Fibroblast of skin of abdomen (primary cell): ENCODE data around the gene SEMA6B.
A peak's percentile ranks its signal among the peaks of the same experiment; 100 is the strongest.

Source experiments
- DNase-seq: peaks from one replicate; pipeline ENCODE4 v3.0.0-alpha.2; 2013

The SEMA6B gene

DNA sequence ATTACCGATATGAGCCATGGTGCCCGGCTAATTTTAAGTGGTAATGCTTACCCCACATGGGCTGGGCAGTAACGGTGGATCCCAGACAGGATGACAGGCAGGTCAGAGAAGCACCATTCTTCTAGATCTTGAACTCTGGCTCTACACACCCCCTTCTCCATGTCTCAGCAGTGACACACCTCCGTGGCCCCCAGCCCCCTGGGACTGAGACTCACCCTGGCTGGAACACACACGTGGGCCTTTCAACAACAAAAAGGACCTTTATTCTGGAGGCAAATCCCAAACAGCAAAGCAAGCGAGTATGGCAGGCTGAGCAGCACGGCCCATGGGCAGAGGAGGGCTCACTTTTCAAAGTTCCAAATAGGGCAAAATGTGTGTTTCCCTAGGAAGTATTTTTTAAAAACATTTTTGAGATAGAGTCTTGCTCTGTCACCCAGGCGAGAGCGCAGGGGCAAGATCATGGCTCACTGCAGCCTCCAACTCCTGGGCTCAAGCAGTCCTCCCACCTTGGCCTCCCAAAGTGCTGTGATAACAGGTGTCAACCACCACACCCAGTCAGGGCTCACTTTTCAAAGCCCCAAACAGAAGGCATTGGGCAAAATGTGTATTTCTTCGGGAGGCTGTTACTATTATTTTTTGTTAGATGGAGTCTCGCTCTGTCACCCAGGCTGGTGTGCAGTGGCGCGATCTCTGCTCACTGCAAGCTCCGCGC lies 37.0 kb downstream of the SEMA6B start:
- no peak for DNase-seq

DNA sequence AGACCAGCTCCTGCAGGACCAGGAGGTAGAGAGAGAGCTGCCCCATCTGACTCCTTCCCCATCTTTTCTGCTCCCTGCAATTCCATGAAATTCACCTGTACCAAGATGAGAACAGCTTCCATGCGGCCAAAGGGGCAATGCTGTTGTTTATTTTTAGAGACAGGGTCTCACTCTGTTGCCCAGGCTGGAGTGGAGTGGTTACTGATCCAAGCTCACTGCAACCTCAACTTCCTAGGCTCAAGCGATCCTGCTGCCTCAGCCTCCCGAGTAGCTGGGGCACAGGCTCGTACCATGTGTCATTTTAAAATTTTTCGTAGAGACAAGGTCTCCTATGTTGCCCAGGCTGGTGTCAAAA lies 37.6 kb downstream of the SEMA6B start:
- DNase-seq, result no peak

DNA sequence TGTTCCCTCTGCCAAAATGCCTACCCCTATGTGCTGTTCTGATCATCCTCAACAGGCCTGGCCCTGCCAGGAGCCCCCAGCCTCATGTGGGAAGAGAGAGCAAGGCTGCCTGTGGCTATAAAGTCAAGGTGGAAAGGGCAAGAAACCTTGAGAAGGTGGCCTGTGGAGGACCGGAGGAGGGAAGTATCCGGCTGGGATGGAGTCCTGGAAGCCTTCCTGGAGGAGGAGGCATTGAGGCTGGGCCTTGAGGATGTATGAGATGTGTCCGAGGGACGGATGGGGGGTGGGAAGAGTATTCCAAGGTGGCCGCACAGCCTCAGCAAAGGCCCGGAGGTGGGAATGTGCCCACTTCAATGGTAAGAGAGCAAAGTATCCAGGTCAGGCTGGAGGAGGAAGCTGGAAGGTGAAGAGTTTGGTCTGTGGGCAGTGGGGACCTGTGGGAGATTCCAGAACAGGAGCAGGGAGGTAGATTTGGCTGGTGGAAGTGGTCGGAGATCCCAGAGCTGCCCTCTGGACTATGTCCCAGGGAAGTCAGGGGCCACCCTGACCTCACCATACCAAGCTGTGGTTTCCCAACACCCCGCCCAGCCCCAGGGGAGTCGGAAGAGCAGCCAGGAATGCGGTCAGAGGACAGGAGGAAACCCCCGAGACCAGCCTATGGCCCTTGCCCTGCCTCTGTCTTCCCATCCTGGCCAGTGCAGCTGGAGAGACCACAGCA lies 38.2 kb downstream of the SEMA6B start:
- DNase-seq, result no peak

DNA sequence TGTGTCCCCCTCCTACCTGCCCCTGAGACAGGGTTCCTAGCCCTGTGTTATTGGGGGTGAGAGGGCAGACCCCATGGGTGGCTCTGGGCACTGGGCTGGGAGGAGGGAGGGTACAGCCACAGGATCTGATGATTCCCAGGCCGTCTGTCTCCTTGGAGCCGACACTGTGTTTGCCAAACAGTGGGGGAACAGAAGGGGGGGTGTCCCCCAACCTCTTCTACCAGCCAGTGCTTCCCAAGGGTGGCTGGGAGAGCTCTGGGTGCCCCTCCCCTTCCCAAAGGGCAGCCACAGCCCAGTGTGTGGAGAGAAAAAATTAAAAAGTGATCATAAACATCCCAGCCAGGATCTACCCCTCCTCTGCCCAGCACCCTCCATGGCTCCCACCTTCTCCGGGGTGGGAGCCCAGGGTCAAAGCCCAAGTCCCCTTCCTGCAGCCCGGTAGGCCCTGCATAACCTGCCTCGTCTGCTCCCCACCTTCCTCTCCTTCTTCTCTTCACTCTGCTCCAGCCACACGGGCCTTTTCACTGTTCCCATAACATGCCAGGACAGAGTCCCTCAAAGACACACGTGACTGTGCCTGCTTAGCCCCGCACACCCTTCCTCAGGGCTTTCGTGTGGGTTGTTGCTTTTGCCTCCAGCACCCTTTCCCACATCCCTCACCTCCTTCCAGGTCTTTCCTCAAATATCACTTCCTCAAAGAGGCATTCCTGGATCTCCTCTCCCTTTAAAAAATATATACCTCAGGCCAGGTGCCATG lies 39.8 kb downstream of the SEMA6B start:
- DNase-seq, result no peak

DNA sequence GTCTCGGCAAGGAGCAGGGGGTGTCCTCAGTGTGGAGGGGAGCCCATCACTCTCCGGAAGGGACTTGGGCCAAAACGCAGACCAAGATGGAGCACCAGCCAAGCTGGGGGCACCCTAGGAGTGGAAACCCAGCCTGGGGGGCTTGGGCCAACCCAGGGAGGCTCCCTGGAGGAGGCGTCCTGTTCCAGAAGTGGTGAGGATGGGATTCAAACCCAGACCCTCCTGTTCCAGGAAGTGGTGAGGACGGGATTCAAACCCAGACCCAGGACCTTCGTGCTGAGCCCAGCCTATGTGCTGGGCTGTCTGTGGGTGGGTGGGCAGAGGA lies 40.4 kb downstream of the SEMA6B start:
- no peak for DNase-seq

DNA sequence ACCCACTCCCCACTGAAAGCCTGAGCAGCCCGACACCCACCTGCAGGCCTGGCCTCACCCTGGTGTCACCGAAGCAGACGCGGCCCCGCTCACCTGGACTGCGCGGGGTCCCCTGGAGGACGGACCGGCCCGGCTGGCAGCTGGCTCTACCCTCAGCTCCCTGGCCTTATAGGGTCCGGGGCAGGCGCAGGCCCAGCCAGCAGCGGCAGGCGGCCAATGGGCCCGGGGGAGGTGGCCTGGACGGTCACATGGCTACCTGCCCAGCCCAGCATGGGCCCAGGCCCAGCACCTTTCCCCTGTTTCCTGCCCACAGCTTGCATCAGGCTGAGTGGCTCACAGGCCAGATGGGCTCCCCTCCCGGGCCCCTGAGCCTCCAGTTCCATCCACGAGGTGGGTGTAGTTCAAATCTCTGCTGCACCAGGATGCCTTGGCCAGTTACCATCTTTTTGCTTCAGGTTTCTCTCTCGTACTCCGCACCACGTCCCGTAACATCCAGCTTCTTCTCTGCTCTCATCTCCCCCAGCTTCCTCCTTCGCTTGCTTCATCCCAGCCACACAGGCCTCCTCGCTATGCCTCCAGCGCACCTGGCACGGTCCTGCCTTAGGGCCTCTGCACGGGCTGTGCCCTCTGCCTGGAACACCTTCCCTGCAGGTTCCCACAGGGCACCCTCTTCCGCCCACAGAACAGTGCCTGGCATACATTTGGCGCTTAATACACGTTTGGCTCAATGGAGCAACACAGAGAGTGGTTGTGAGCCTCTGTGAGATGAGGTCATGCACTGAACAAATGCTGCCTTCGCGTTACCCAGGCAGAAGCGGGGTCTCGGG lies 40.9 kb downstream of the SEMA6B start, which contains the start of gene PLIN4:
TSS of gene PLIN4 (minus strand) at position 142 of the 827 bp plus-strand sequence. CDS start 214 bp downstream, outside the sequence.
- DNase-seq, result peak; percentile 34

DNA sequence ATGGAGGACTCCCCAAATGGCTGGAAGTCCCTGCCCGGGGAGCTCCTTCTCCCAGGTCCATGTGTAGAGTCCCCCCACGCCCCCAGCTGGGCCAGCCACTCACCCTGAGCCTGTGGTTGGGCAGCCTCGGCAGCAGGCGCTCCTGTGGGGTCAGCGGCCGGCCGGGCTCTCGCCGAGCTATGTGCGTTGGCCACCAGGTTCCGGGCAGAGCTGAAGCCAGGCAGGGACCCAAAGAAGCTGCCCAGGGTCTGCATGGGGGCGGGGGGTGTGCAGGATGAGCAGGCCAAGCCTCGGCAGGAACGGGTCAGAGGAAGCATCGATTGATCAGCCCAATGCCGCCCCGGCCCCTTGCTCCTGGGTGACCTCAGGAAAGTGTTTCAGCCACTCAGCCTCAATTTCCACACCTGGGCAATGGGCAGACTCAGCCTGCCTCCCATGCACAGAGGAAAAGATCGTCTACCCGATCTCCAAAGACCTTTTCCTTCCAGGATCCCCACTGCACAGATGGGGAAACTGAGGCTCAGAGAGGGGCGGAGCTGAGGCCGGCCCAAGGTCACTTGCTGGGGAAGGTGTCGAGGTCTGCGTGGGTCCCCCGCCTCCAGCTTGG lies 41.9 kb downstream of the SEMA6B start:
- no peak for DNase-seq

DNA sequence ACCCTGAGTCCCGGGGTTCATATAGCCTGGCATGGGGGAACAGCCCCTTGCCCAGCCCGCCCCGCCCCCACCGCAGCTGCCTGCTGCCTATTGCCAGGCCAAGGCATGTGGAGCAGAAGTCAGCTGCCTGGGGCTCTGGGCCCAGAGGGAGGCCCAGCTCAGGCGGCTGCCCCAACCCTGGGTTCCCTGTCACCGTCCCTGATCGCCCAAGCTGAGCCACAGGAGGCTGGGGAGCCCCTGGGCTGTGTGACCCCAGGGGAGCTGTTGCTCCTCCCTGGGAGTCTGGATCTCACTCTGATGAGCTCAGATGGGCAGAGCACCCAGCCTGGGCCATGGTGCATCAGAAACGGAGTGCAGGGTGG lies 42.6 kb downstream of the SEMA6B start:
- DNase-seq, result no peak

DNA sequence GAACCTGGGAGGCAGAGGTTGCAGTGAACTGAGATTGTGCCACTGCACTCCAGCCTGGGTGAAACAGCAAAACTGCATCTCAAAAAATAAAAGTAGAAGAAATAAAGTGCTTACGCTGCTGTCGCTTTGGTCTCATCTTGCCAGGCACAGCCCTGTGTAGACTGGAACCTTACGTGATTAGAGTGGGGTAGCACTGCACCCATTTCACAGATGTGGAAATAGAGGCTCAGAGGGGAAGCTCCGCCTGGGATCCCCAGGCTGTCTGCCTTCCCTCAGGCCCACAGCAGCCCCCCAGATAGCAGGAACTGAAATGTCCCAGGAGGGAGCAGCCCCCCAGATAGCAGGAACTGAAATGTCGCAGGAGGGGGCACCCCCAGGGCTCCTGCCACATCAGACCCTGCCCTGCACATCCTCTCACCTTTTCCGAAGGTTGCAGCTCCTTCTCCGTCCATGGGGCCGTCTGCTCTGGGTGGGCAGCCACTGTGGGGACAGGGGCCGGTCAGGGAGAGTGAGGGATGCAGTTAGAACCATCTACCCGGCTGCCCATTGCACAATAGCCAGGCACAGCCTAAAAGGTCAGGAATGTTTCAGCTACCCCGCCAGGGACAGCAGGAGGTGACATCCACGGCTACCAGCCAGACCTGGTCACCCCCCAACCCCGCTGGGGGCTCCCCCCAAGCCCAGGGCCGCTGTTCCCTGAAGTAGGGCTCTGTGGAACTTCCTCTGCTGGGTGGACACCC lies 43.1 kb downstream of the SEMA6B start:
- no peak for DNase-seq

DNA sequence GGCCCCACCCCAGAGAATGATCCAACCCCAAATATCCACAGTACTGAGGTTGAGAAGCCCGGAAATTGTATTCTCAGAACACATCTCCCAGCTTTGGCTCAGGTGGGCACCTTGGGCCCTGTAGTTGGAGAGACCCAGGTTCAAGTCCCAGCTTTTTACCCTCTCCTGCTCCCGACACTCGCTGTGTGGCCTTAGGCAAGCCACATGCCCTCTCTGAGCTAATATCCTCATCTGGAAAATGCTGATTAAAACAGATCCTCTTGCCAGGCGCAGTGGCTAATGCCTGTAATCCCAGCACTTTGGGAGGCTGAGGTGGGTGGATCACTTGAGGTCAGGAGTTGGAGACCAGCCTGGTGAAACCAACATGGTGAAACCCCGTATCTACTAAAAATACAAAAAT lies 43.8 kb downstream of the SEMA6B start:
- no peak for DNase-seq

DNA sequence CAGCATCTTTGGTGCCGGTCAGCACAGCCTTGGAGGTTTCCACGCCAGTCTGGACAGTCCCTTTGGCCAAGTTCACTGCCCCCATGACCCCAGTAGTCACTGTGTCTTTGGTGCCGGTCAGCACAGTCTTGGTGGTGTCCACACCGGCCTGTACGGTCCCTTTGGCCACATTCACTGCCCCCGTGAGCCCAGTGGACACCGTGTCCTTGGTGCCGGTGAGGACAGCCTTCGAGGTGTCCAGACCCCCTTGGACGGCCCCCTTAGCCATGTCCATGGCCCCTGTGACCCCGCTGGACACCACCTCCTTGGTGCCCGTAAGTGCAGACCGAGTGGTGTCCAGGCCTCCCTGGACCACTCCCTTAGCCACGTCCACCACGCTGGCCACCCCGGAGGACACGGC lies 46.2 kb downstream of the SEMA6B start:
- DNase-seq, result no peak

DNA sequence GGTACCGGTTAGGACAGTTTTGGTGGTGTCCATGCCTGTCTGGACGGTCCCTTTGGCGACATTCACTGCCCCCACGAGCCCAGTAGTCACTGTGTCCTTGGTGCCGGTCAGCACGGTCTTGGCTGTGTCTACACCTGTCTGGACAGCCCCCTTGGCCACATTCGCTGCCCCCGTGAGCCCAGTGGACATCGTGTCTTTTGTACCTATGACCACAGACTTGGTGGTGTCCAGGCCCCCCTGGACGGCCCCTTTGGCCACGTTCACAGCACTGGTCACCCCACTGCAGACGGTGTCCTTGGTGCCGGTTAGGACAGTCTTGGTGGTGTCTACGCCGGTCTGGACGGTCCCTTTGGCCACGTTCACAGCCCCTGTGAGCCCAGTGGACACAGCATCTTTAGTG lies 47.4 kb downstream of the SEMA6B start:
- DNase-seq, result no peak

DNA sequence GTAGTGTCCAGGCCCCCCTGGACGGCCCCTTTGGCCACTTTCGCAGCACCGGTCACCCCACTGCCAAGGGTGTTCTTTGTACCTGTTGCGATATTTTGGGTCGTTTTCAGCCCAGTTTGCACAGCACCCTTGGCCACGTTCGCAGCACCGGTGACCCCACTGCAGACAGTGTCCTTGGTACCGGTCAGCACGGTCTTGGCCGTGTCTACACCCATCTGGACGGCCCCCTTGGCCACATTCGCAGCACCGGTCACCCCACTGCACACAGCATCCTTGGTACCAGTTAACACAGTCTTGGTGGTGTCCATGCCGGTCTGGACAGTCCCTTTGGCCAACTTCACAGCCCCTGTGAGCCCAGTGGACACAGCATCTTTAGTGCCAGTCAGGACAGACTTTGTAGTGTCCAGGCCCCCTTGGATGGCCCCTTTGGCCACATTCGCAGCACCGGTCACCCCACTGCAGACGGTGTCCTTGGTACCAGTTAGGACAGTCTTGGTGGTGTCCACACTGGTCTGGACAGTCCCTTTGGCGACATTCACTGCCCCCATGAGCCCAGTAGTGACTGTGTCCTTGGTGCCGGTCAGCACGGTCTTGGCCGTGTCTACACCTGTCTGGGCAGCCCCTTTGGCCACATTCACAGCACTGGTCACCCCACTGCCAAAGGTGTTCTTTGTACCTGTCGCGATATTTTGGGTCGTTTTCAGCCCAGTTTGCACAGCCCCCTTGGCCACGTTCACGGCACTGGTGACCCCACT lies 48.0 kb downstream of the SEMA6B start:
- no peak for DNase-seq

DNA sequence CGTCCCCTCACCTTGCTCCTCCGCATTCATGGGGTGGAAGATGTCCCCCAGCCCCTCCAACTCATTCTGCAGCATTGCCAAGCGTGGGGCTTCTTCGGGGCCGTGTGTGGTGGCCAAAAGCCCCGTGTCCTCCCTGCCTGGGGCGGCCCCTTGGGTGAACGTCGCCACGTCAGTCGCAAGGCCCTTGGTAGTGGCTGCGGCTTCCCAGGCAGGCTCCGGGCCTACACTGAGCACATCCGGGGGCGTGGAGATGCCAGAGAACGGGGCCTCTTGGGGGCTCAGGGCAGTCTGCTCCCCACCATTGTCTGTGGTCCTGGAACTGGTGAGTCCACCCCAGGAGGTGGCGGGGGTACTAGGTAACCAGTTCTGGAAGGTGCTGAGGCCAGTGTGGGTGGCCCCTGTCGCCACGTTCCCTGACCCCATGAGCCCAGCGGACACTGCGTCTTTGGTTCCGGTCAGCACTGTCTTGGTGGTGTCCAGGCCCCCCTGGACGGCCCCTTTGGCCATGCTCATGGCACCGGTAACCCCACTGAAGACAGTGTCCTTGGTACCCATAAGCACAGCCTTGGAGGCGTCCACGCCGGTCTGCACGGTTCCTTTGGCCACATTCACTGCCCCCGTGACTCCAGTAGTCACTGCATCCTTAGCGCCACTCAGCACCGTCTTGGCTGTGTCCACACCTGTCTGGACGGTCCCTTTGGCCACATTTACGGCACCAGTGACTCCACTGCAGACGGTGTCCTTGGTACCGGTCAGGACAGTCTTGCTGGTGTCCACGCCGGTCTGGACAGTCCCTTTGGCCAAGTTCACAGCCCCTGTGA lies 48.8 kb downstream of the SEMA6B start:
- no peak for DNase-seq

DNA sequence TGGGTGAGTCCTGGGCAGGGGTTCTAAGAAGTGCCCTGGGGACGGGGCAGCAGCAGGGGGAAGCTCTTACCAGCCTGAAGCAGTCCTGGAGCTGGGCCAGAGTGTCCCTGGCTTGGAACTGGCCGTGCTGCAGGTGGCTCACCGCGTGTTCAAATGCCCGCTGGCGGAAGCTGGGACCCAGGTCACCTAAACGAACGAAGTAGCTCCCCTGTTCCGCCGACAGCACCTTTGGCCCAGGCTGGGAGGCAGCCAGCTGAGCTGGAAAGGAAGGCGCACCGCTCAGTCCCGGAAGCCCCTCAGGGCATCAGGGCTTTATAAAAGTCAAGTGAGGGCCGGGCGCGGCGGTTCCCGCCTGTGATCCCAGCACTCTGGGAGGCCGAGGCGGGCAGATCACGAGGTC lies 50.8 kb downstream of the SEMA6B start:
- DNase-seq, result no peak

DNA sequence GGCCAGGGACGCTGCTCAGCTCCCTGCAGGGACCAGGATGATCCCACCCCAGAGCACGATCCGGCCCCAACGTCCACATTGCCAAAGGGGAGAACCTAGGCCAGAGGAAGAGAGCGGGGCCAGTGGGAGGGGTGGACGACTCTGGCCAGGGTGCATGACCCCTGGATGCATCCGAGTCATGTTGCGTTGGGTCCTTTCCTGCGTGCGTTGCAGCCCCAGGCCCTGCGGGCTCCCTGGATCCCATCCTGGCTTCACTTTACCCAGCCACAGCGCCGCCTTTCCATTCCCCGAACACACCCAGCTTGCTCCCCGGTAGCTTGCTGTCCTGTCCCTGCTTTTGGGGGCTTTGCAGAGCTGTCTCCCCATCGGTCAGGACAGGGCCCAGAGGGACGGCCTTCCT lies 51.7 kb downstream of the SEMA6B start:
- DNase-seq, result no peak

DNA sequence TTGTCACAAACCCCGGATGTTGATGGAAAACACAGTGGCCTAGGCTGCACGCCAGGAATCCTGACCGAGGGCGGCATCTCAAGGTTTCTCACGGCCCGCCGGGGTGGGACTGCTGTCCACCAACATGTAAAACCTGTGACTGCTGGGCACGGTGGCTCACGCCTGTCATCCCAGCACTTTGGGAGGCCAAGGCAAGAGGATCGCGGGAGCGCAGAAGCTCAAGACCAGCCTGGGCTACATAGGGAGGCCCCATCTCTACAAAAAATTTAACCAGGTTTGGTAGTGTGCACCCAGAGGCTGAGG lies 52.4 kb downstream of the SEMA6B start:
- DNase-seq, result no peak

DNA sequence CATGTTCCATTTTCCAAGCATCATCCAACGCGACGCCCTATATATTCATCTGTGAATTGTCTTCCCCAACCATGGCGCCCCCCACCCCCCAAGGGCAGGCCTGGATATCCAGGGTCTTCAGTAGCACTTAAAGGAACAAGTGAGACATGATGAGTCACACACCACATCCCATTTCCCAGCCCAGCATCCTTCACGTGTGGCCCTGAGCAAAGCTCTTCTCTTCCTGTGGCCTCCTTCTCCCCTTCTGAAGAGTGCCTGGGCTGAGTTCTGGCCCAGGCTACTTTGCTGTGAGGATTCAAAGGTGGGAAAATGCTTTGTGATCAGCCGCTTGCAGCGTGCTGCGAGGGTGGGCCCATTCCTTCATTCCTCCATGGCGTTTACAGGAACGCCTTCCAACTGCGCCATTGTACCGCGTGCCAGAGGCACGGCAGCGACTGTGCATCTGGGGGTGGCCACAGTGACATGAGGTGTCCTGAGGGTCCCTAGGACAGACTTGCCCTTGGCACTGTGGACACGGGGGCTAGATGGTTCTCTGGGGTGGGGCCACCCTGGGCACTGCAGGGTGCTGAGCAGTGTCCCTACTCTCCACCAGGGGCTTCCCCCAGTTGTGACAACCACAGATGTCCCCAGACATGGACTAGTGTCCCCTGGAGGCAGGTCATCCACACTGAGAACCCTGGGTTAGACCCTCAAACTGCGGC lies 52.9 kb downstream of the SEMA6B start:
- peak; percentile 68 for DNase-seq

DNA sequence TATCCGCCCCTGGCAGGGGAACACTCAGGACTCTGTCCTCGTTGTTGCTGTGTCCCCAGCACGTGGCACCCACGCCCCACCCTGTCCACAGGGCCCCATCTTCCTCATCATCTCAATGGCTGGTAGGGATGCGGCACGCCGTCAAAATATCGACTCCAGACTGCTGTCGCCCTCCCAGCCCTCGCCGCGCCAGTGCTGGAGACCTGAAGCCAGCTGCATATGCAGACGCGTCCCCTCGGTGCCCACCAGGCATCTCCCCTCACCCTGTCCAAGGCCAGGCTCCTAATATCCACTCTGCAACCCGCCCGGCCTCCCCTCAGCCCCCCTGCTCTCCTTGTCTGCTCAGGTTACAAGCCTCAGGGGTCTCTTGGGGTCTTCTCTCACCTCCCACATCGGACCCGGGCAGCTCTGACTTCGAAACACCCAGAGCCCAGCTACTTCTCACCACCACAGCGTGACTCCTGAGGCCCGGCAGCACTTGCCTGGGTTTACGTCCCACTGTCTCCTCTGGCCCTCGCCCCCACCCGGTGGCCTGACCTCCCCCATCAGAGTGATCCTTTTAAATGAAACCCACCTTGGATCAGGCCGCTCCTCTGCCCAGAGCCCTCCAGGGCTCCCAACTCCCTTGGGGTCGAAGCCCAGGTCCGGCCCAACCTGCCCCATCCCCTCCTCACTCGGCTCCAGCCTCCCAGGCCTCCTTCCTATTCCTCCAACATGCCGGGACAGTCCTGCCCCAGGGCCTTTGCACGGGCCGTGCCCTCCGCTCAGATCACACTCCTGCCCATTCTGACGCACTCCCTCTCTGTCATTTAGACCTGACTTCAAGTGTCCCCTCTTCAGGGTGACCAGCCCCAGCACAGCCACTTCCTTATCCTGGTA lies 53.7 kb downstream of the SEMA6B start:
- DNase-seq, result no peak
